Measurements from ENCODE around the gene RNASEH2A. TPM values are rescaled to one million over a fixed set of nuclear protein-coding genes. Genes with fewer than 3 reads are reported as not detected.

RNASEH2A gene
- total and polyA plus RNA-seq, 2 of the 13 experiments (the other 11 are each of a cell fraction or from before 2014, with no cell fraction given), result 25.1 to 35.8 TPM

DNA sequence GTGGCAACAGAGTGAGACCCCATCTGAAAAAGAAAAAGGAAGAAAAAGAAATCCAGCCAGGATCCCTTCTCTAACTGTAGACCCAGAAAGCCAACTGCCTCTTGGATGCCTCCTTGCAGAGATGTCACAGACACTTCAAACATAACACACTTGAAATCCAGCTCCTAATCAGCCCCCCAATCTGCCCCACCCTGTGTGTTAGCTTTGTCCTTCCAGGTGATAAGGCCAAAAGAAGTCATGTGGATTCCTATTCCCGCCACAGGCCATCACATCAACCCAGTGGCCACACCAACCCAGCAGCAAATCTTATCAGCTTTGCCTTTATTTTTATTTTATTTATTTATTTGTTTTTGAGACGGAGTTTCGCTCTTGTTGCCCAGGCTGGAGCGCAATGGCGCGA is 46.7 kb upstream of the RNASEH2A start:
- FAIRE-seq (no peak), DNase-seq (ENCODE audit: low spot score) (no peak), ATAC-seq (no peak)
- H4K20me1 ChIP-seq (ENCODE audit: insufficient read depth, low read length), result no peaks in the 10 kb centered on the region
- H3K4me1 ChIP-seq (ENCODE audit: insufficient read depth, low read length), result peaks cover 14% of the 10 kb centered on the region
- ChIA-PET CTCF (ENCODE audit: low intra/inter-chr PET ratio, low total read pairs) (interaction anchor here (1.5 kb wide), 2 partner anchors 37 to 88 kb away, joined by 8 to 10 read pairs; no protein-coding TSS in a partner anchor), POLR2A (interaction anchor here (1.6 to 2.6 kb wide), 2 partner anchors 19 to 23 kb away, joined by 5 to 10 read pairs; partner anchors contain the start of gene GET3)
- H3K27ac ChIP-seq (ENCODE audit: extremely low read length, insufficient read depth, low read length), result no peak overlapping the region
- intact Hi-C loops (cut with micrococcal nuclease; ENCODE audit: unreplicated experiment), result loop anchor here (1.0 to 2.0 kb wide), 2 partner anchors 23 to 37 kb away; partner anchors contain the start of gene GET3
- BruUV-seq (replicated peaks), result no TSS peak
- 0 out of 5 replicates have a peak, but pooled peaks cover 0 to 1% of the 10 kb centered on the region in 2 experiments for H3K36me3 ChIP-seq (replicated peaks in 1 of 2; ENCODE audit: control insufficient read depth in 1 of 2, insufficient read depth in 2 of 2, low read length in 2 of 2)
- TF ChIP-seq THAP8 (CRISPR knock-in tag; IDR thresholded peaks at IDR 0.05; ENCODE audit: borderline replicate concordance), result no peak
- TF ChIP-seq, protein P1, sequence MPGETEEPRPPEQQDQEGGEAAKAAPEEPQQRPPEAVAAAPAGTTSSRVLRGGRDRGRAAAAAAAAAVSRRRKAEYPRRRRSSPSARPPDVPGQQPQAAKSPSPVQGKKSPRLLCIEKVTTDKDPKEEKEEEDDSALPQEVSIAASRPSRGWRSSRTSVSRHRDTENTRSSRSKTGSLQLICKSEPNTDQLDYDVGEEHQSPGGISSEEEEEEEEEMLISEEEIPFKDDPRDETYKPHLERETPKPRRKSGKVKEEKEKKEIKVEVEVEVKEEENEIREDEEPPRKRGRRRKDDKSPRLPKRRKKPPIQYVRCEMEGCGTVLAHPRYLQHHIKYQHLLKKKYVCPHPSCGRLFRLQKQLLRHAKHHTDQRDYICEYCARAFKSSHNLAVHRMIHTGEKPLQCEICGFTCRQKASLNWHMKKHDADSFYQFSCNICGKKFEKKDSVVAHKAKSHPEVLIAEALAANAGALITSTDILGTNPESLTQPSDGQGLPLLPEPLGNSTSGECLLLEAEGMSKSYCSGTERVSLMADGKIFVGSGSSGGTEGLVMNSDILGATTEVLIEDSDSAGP (CRISPR knock-in tag; IDR thresholded peaks at IDR 0.05; ENCODE audit: borderline replicate concordance), result no peak
- no peak for TF ChIP-seq MIXL1 (CRISPR knock-in tag; IDR thresholded peaks at IDR 0.05)
- TF ChIP-seq SNAPC4 (CRISPR knock-in tag; IDR thresholded peaks at IDR 0.05), result no peak
- TF ChIP-seq YEATS2 (CRISPR knock-in tag; IDR thresholded peaks at IDR 0.05; ENCODE audit: borderline replicate concordance), result no peak
- 81% methylated on average over 6 of the region's 6 CpGs for WGBS (ENCODE audit: low lambda C conversion rate)
- no peaks in the 10 kb centered on the region; a peak in 2 of 5 replicates for H3K27me3 ChIP-seq (ENCODE audit: control insufficient read depth in 1 of 2, insufficient read depth in 2 of 2, low read length in 2 of 2)
- H3K9me3 ChIP-seq (ENCODE audit: low read length), result no peaks in the 10 kb centered on the region
- in situ Hi-C loops (cut with HindIII; ENCODE audit: extremely low pct_ligation_motif_present, low pct_unique_long_range_greater_than_20kb), result loop anchor here (5.0 kb wide), 1 partner anchor 47 kb away; no protein-coding TSS in a partner anchor
- H2AFZ ChIP-seq (ENCODE audit: low read length), result no peak overlapping the region
- H3K4me2 ChIP-seq (ENCODE audit: low read depth, low read length), result no peak overlapping the region
- H3K79me2 ChIP-seq (ENCODE audit: insufficient read depth, low read length), result no peaks in the 10 kb centered on the region
- H3K4me3 ChIP-seq (replicated peaks in 1 of 3; ENCODE audit: insufficient read depth in 1 of 3, low read depth in 2 of 3, low read length in 3 of 3), result no peak overlapping the region
- no peak overlapping the region for H3K9ac ChIP-seq (ENCODE audit: insufficient read depth, low read depth, low read length)
